ENCODE measurements around the gene FAM3A. TPM values are rescaled to one million over a fixed set of nuclear protein-coding genes. Genes with fewer than 3 reads are reported as not detected.
"Not testable (repeated sequence)": the region's sequence is repeated elsewhere in the genome, so short reads cannot be mapped to it uniquely, and the experiment has no call there.

The FAM3A gene
- total RNA-seq, 1 donor from 2014 or later: 46.3 TPM

GRCh38 chrX:154505734-154506133 is 10.3 kb downstream of the FAM3A start:
- DNase-seq (ENCODE audit: low spot score): no peak

GRCh38 chrX:154502989-154503388 is 13.0 kb downstream of the FAM3A start:
- no peak for DNase-seq (ENCODE audit: low spot score)

- DNase-seq (ENCODE audit: low spot score): no peak
These were observed 13.9 kb downstream of the FAM3A start for GRCh38 chrX:154502098-154502497.

GRCh38 chrX:154501423-154501822 is 14.6 kb downstream of the FAM3A start:
- DNase-seq (ENCODE audit: low spot score): not testable (repeated sequence)

- DNase-seq (ENCODE audit: low spot score): not testable (repeated sequence)
These were observed 19.4 kb downstream of the FAM3A start for GRCh38 chrX:154496591-154497137.

- no peak for DNase-seq (ENCODE audit: low spot score)
These were observed 20.5 kb downstream of the FAM3A start for GRCh38 chrX:154495472-154495922.

GRCh38 chrX:154494715-154495114 is 21.3 kb downstream of the FAM3A start:
- no peak for DNase-seq (ENCODE audit: low spot score)

GRCh38 chrX:154490414-154491083 is 25.5 kb downstream of the FAM3A start, which contains the start of gene SLC10A3:
TSS of gene SLC10A3 (minus strand) at chrX:154490629. CDS start at chrX:154488940, 1,689 bp downstream.
- peak; percentile 93 for DNase-seq (ENCODE audit: low spot score)

GRCh38 chrX:154490021-154490413 is 26.0 kb downstream of the FAM3A start:
- no peak for DNase-seq (ENCODE audit: low spot score)

GRCh38 chrX:154489182-154489581 is 26.9 kb downstream of the FAM3A start:
- no peak for DNase-seq (ENCODE audit: low spot score)

- no peak for DNase-seq (ENCODE audit: low spot score)
These were observed 27.5 kb downstream of the FAM3A start for GRCh38 chrX:154488336-154489075.

- DNase-seq (ENCODE audit: low spot score): no peak
These were observed 28.3 kb downstream of the FAM3A start for GRCh38 chrX:154487518-154488290.

GRCh38 chrX:154486396-154487207 is 29.4 kb downstream of the FAM3A start, which contains the start of gene UBL4A:
TSS of gene UBL4A (minus strand) at chrX:154486615. CDS start at chrX:154486584, 31 bp downstream.
- peak; percentile 70 for DNase-seq (ENCODE audit: low spot score)

- DNase-seq (ENCODE audit: low spot score): no peak
These were observed 30.0 kb downstream of the FAM3A start for GRCh38 chrX:154486052-154486395.

- no peak for DNase-seq (ENCODE audit: low spot score)
These were observed 30.6 kb downstream of the FAM3A start for GRCh38 chrX:154485150-154486051.

GRCh38 chrX:154484255-154485149 is 31.5 kb downstream of the FAM3A start:
- DNase-seq (ENCODE audit: low spot score): no peak

GRCh38 chrX:154483325-154483724 is 32.7 kb downstream of the FAM3A start:
- DNase-seq (ENCODE audit: low spot score): no peak

GRCh38 chrX:154482786-154483185 is 33.2 kb downstream of the FAM3A start:
- DNase-seq (ENCODE audit: low spot score): no peak

All from ureter (tissue), 1 donor.